ENCODE results near the gene ABCA13. TPM values are rescaled to one million over a fixed set of nuclear protein-coding genes. Genes with fewer than 3 reads are reported as not detected.

Gene ABCA13
- total and polyA plus RNA-seq, 2 of the 4 experiments (the other 2 are of a cell fraction): under 0.01 to 0.07 TPM

GRCh38 chr7:48261696-48262095 lies 90.4 kb downstream of the ABCA13 start:
- POLR2A ChIA-PET (ENCODE audit: unreplicated experiment): no interaction called here
- dilution Hi-C loops (cut with HindIII; ENCODE audit: low sequenced_read_pairs, unreplicated experiment): no loop called here

More at GRCh38 chr7:48261696-48262095, 90.4 kb downstream of the ABCA13 start:
- BruUV-seq (replicated peaks): no TSS peak
- no peak overlapping the region for H3K14ac ChIP-seq (replicated peaks; ENCODE audit: low read depth, low read length)
- DNase-seq (no peak), ATAC-seq (ENCODE audit: low read depth) (no peak)
- no peaks in the 10 kb centered on the region for H4K20me1 ChIP-seq (ENCODE audit: insufficient read depth, low read length)
- no peaks in the 10 kb centered on the region for H3K9me1 ChIP-seq (ENCODE audit: insufficient read depth, low read length)
- H3K79me1 ChIP-seq (ENCODE audit: low read depth in 1 of 2, low read length in 2 of 2): no peaks in the 10 kb centered on the region
- no peak overlapping the region for H2BK20ac ChIP-seq (ENCODE audit: low read depth, low read length)
- no peak overlapping the region for H3K23ac ChIP-seq (ENCODE audit: low read depth, low read length)
- no CpG with 5 or more reads among the region's 2 CpGs for WGBS, 2 experiments (ENCODE audit: extremely low coverage in 2 of 2, insufficient read length in 1 of 2)
- no peak overlapping the region for H4K5ac ChIP-seq (ENCODE audit: low read depth, low read length)
- no peak overlapping the region for H3K4me2 ChIP-seq (ENCODE audit: low read depth, low read length)
- H2BK5ac ChIP-seq (ENCODE audit: low read depth, low read length, poor library complexity, severe bottlenecking): no peak overlapping the region
- CTCF ChIA-PET: no interaction called here
- H2AK5ac ChIP-seq (ENCODE audit: low read depth, low read length): no peak overlapping the region
- H4K91ac ChIP-seq (ENCODE audit: insufficient read depth, low read depth, low read length): no peak overlapping the region
- no peak overlapping the region for H3K4me3 ChIP-seq (ENCODE audit: insufficient read depth, low read depth, low read length)
- in situ Hi-C loops (cut with MboI; ENCODE audit: low sequenced_read_pairs): no loop called here
- no peak overlapping the region for H2BK15ac ChIP-seq (ENCODE audit: low read depth, low read length)
- no peak overlapping the region for H3K56ac ChIP-seq (ENCODE audit: extremely low read depth, insufficient read depth, low read length)
- H2AK9ac ChIP-seq (replicated peaks; ENCODE audit: low read depth, low read length, poor library complexity): no peak overlapping the region
- H3K27me3 ChIP-seq (ENCODE audit: control insufficient read depth, insufficient read depth, low read length): no peaks in the 10 kb centered on the region
- no peak overlapping the region for H2AFZ ChIP-seq (replicated peaks; ENCODE audit: low read length, poor library complexity)
- no peak overlapping the region for H3K9ac ChIP-seq (ENCODE audit: low read depth, low read length)
- H3K4ac ChIP-seq (ENCODE audit: low read depth, low read length): no peak overlapping the region
- intact Hi-C loops (cut with micrococcal nuclease): no loop called here
- H3K27ac ChIP-seq (ENCODE audit: insufficient read depth, low read length): no peak overlapping the region
- no peaks in the 10 kb centered on the region for H3K9me3 ChIP-seq (ENCODE audit: control insufficient read depth, insufficient read depth, low read length)
- TF ChIP-seq POLR2A (IDR thresholded peaks at IDR 0.05; ENCODE audit: low read depth, low read length) (no peak), MAFK (IDR thresholded peaks at IDR 0.05; ENCODE audit: low read depth, low read length) (no peak), CTCF (conservative IDR thresholded peaks at IDR 0.05; ENCODE audit: low read depth, low read length) (no peak), FOS (IDR thresholded peaks at IDR 0.05; ENCODE audit: low read depth, low read length) (no peak), CEBPB (IDR thresholded peaks at IDR 0.05; ENCODE audit: low read depth, low read length) (no peak), MXI1 (IDR thresholded peaks at IDR 0.05; ENCODE audit: borderline replicate concordance, low read depth, low read length) (no peak), RFX5 (IDR thresholded peaks at IDR 0.05; ENCODE audit: low read depth, low read length) (no peak)
- H3K4me1 ChIP-seq (ENCODE audit: control insufficient read depth, insufficient read depth, low read length): no peaks in the 10 kb centered on the region; the same call in 1 of the 2 replicates
- no peaks in the 10 kb centered on the region for H3K36me3 ChIP-seq (ENCODE audit: control insufficient read depth, insufficient read depth, low read length)
- no peak overlapping the region for H3K18ac ChIP-seq (ENCODE audit: low read depth, low read length)
- no peak overlapping the region for H4K8ac ChIP-seq (ENCODE audit: low read depth in 2 of 2, low read length in 2 of 2)
- H2BK120ac ChIP-seq (ENCODE audit: low read depth, low read length): no peak overlapping the region
